HG03097 (cell line): ENCODE data around the gene LIPT2.

Experiments
- ATAC-seq: cut with Tn5 transposase; IDR thresholded peaks from one replicate; pipeline ENCODE4 v1.9.1; 2021; ENCODE audit not compliant: unreplicated experiment, low FRiP score

Gene LIPT2

DNA sequence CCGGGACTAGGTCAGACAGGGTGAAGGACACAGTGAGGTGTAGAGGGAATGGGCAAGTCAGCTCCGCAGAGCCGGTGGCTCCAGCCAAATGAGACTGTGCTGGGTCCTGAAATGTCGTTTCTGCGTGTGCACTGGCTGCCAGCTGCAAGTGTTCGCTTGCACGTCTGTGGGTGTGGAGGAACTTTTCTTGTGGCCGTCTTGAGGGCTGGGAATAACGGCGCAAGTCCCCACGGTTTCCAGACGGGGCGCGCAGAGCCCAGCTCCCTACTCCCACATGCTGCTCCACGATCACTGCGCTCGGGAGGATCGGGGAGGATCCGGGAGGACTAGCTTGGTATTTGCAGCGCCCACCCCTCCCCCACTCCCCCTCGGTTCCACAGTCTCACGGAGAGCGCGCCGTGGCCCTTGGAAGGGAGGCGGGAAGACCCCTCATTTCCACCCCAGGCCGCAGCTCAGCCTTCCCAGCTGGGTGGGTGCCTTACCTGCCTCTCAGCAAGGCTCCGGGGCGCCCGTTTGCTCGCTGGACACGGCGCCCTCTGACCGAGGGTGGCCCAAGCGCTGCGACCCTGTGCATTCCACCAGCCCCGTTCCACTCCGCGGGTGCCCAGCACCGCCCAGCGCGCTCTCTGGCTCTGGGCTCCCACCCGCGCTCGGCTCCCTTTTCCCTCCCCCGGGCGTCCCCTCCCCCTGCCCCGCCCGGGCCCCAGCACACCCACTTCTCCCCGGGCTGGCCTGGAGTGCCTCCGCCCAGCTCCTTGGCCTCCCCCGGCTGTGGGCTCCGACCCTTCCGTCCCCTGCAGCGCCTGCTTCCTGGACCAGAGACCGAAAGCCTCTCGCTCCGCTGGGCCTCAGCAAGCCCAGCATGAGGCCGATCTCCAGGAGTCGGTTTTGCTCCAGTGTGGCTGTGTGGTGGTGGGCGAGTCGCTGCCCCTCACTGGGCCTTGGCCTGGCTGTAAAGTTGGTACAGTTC is 26.3 kb downstream of the LIPT2 start, which contains the start of gene KCNE3:
KCNE3 (minus strand) TSS at position 634 of the 970 bp plus-strand sequence. CDS start 9,986 bp downstream, outside the sequence.
- no peak for ATAC-seq

GRCh38 chr11:74465291-74465708 is 28.2 kb downstream of the LIPT2 start:
- no peak for ATAC-seq

DNA sequence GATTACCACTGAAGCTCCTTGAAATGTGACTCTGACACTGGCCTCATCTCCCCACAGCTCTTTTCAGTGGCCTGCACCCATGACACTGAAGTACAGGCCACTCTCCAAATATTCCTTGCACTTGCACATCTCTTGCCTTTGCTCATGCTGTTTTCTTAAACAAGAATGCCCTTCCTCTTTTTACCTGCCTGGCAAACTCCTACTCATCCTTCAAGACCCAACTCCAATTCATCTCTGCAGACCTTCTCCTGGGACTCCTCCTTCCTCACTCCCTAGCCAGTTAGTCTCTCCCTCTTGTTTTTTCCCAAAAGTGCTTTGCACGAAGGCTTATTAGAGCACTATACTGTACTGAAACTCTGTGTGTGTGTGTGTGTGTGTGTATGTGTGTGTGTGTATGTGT is 28.8 kb downstream of the LIPT2 start:
- ATAC-seq: no peak

- ATAC-seq: no peak
Observed at GRCh38 chr11:74463216-74463615, 30.3 kb downstream of the LIPT2 start.

- no peak for ATAC-seq
Observed at GRCh38 chr11:74462631-74463030, 30.9 kb downstream of the LIPT2 start.

GRCh38 chr11:74462009-74462408 is 31.5 kb downstream of the LIPT2 start:
- ATAC-seq: no peak

DNA sequence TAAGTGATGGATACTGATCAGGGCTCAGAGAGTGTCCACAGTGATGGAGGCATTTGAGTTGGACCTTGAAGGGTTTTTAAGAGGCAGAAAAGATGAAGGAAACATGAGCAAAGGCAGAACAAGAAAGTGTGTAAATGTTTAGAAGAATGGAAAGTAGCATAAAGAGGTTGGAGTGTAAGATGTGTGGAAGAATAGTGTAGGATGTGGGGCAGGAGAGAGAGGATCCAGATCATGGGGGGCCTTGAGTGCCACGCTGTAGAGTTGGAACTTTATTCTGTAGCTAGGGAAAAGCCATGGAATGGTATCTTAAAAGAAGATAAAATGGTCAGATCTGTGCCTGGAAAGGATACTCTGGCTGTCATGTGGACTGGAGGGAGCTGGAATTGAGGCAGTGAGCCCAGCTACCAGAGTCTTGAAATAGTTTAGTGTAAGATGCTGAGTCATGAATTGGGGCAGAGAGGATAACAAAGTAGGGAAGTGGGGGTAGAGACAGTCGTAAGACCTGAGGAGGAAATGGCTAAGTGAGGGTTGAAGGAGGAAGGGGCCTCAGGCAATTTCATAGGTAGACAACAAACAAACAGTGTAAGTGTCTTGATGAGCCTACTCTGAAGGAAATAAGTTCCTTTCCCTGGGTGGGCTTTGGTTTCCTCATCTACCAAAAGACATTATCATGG is 32.9 kb downstream of the LIPT2 start:
- no peak for ATAC-seq

- no peak for ATAC-seq
Observed at GRCh38 chr11:74460065-74460464, 33.5 kb downstream of the LIPT2 start.

DNA sequence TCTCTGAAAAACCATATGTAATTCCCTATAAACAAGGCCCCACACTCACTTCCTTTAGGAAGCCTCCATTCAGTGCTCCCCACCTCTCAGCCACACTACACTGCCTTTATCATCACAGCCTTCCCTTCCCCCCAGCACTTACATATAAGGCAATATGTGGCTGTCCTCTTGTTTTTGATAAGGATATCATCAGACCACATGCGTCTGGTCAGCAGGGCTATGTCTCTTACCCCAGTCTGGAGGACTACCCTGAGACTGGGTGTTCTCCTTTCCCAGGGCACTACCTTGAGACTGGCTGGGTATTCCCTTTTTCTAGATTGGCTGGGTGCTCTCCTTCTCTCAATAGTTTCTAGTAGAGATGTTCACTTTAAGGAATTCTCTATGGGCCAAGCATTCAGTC is 33.9 kb downstream of the LIPT2 start:
- ATAC-seq: no peak

DNA sequence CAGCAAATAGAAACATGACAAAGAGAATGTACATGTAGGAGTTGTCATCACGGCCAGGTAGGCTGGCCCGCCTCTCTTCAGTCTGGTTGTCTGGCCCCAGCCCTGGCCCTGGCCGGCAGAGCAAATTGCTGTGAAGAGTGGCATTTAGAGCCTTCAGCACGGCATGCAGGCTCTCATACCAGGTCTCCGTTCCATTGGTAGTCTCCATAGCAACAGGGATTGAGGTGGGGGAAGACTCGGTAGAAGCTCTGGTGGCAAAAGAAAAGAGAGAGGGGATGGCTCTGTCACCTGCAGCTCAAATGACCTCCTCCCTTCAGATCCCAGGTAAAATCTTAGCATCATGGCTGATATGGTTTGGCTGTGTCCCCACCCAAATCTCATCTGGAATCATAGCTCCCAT is 36.2 kb downstream of the LIPT2 start:
- no peak for ATAC-seq

- ATAC-seq: no peak
Observed at GRCh38 chr11:74453373-74453975, 40.0 kb downstream of the LIPT2 start.

DNA sequence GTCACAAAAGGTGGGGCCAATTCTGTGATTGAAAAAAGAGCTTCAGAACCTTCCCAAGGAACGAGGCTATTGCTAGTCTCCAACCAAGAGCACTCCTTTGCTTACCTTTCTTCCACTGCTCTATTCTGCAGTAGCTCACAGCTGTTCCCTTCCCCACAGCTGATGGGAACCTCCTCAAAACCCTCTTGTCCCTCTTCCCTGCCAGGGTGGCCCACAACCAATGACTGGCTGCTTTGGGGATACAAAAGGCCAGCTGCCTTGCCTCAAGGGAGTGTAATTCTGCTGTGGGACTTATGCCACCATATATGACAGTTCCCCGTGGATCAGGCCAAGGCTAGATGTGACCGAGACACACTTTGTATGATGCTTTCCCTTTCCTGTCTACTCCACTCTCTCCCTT is 41.2 kb downstream of the LIPT2 start:
- ATAC-seq: no peak

GRCh38 chr11:74450318-74450717 is 43.2 kb downstream of the LIPT2 start:
- ATAC-seq: no peak

DNA sequence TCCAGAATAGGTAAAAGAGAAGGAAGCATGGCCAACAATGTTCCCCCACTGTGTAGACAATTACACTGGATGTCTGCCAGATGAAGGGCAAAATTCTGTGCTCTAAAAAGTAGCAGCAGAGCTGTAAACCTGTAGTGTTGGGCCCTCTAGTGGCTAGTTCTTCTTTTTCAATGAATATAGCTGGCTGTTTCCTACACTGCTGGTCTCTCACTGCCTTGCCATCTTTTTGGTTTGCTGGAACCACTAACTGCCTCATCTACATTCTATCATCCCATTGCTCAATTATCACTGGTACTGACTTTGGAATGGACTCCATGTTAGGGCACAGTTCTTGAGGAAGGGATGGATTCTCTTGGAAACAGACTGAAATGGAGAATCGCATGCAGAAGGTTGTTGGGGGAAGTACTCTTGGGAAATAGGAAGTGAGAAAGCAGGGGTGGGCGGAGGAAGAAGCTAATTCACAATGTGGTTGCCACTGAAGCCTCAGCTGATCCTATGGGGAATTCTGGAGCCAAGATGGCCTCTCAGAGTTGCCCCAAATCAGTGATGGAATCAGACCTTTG is 44.1 kb downstream of the LIPT2 start:
- ATAC-seq: peak; percentile 70

- ATAC-seq: no peak
Observed at GRCh38 chr11:74447720-74448119, 45.8 kb downstream of the LIPT2 start.

DNA sequence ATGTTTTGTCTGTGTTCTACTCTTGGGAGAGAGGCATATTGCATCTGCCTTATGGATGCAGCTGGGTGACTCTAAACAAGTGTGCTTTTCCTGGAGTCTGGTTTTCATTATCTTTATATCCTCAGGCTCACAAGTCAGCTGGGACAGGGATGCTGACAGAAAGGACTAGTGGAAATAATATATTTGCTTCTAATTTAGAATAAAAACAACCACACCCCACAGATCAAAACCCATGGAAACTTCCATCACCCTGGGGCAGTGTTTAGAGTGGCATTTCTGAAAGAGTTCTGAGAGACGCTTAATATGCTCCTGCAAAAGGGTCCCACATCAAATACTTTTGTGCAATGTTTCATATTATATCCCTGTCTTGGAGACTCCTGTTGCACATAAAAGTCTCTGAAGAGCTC is 47.0 kb downstream of the LIPT2 start:
- ATAC-seq: no peak

DNA sequence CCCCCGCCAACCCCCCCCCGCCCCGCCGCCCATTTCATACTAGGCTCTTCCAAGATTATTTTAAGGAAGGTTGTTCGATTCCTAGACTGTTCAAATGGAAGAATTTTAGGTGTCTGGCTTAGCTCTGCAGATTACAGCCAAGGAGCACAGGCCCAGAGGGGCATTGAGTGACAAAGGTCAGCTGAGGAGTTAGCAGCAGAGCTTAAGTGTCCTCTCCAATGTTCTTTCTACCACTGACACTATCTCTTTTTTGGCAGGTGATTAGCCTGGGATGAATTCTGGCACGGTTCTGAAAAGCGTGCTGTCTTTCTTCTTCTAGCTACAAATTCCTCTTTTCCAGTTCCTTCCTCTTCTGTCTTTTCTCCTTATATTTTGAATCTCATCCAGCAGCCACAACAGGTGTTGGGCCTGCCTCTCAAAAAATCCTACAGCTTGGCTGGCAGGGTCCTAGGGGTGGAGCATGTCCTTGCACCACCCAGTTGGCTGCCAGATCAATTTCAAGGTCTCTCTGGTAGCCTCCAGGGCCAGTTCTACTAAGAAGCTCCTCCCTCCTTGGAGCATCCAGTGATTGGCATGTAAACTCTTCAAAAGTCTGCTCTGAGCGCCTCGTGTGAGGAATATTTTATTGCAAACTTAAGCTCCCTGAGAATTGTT is 49.2 kb downstream of the LIPT2 start:
- no peak for ATAC-seq

DNA sequence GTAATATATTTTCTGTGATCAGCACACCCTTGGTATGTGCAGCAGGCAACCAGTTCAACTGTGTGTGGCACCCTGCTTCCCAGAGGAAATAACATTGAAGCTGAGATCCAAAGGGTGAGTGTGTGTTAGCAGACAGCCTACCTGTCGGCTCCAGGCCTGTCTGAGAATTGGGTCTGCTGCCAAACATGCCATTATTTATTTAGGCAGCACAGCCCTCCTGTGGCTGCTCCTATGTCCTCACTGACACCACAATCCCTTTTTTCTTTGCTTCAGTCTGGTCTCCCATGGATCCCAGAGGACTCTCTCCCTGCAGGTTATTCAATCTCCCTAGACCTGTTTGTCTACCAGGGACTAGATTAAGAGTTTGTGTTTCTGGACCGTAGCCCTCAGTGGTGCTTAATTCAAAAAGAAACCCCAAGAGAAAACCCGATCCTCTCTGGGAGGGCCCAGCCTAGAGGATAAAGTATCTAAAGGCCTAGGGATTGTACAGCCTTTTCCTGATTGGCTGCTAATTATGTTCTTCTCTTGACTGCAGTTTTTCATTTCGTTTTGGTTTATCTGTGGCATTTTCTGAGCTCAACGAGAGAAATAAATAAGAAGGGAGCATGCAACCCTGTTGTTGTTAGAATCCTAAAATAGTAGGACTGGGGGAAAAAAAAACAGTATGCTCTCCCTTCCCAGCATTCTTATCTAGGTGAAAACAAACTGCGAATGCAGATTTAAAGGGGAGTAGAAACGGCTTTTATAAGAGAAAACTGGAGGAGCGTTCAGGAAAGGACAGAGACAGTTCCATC is 50.3 kb downstream of the LIPT2 start:
- ATAC-seq: no peak

- no peak for ATAC-seq
Observed at GRCh38 chr11:74442636-74443035, 50.9 kb downstream of the LIPT2 start.
